Activated CD4-positive, alpha-beta T cell treated with anti-CD3 and anti-CD28 coated beads, Interleukin-2, amount 50 U/mL, for 16 hours (primary cell): ENCODE measurements around the gene ZNF83.

Experiments
- DNase-seq: peaks from one replicate; pipeline ENCODE4 v3.0.0-alpha.2; 2020

ZNF83 gene

DNA sequence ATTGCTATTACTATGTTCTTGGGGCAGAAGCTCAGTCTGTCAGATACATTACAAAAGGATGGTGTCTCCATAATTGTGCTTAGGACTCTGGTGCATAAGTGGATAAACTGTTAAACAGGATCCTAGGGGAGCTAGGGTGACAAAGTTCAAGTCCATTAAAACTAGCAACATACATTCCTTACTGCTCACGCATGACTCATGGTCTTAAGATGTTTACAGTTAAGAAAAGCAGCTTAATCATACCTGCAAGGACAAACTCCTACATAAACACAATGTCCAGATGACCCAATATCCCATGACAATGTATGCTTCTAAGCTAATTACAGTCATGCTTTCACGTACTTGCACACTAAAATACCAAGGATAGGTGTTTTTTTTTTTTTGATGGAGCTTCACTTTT lies 71.6 kb downstream of the ZNF83 start:
- no peak for DNase-seq

DNA sequence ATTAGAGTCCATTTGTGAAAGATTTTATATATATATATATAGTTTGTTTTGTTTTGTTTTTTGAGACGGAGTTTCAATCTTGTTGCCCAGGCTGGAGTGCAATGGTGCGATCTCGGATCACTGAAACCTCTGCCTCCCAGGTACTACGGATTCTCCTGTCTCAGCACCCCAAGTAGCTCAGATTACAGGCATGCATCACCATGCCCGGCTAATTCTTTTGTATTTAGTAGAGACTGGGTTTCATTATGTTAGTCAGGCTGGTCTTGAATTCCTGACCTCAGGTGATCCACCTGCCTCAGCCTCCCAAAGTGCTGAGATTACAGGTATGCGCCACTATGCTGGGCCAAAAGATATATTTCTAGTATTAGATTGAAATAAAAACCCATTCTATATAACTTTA lies 72.0 kb downstream of the ZNF83 start:
- no peak for DNase-seq
